ENCODE data around the gene CCNJL.
"Not testable (repeated sequence)": the region's sequence is repeated elsewhere in the genome, so short reads cannot be mapped to it uniquely, and the experiment has no call there.

Gene CCNJL

GRCh38 chr5:160260881-160261815 lies 51.2 kb downstream of the CCNJL start:
- DNase-seq (ENCODE audit: low read depth), result no peak

- no peak for DNase-seq (ENCODE audit: low read depth)
Measured at GRCh38 chr5:160260006-160260775, 52.2 kb downstream of the CCNJL start.

GRCh38 chr5:160259341-160259740 lies 53.0 kb downstream of the CCNJL start:
- no peak for DNase-seq (ENCODE audit: low read depth)

- no peak for DNase-seq (ENCODE audit: low read depth)
Measured at GRCh38 chr5:160254706-160255105, 57.7 kb downstream of the CCNJL start.

DNA sequence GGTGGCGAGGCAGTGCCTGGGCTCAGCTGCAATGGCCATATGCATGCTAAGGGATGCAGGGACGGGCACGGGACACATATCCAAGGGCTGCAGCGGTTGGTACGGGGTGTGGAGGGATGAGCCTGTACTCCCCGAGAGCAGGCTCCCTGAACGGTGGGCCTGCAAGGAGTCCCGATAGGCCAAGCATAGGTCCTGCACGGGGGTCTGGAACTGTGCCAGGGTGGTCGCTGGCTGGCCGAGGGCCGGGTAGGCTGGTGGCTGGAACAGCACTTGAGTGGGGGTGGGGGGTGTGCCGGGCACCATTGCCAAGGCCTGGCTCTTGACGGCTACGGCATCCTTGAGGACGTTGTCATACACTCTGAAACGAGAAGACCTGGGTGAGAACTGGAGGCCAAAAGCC lies 58.9 kb downstream of the CCNJL start:
- no peak for DNase-seq (ENCODE audit: low read depth)

GRCh38 chr5:160252916-160253315 lies 59.4 kb downstream of the CCNJL start:
- DNase-seq (ENCODE audit: low read depth), result no peak

- DNase-seq (ENCODE audit: low read depth), result no peak
Measured at GRCh38 chr5:160251406-160252155, 60.8 kb downstream of the CCNJL start.

DNA sequence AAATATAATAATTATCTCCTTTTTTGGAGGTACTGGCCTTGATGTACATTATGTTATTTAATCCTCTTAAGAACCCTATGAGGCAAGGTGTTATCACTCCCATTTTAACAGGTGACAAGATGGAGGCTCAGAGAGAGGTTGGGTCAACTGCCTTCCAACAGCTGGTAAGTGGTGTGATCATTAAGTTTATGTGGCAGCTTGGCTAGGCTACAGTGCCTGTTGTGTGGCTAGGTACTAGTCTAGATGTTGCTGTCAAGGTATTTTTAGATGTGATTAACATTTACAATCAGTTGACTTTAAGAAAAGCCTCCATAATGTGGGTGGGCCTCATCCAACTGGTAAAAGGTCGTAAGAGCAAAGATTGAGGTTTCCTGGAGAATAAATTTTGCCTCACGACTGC lies 61.5 kb downstream of the CCNJL start:
- no peak for DNase-seq (ENCODE audit: low read depth)

DNA sequence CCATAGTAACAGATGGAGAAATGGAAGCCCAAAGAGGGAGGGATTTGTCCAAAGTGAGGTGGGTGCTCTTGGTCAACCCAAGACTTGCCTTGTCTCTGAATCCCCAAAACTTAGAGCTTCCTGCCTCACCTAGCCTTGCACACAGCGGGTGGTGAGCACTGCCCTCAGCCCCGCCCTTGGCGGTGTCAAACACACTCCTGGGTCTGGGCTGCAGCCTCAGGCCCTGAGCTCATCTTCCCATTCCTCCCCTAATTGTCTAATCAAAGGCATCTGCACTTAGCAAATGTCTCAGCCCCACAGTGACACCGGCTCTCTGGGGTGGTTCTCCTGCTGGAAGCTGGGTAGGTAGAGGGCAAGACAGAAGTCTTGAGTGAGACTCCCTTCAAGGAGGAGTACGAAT lies 62.1 kb downstream of the CCNJL start:
- DNase-seq (ENCODE audit: low read depth), result no peak

- not testable (repeated sequence) for DNase-seq (ENCODE audit: low read depth)
Measured at GRCh38 chr5:160249570-160249969, 62.8 kb downstream of the CCNJL start.

DNA sequence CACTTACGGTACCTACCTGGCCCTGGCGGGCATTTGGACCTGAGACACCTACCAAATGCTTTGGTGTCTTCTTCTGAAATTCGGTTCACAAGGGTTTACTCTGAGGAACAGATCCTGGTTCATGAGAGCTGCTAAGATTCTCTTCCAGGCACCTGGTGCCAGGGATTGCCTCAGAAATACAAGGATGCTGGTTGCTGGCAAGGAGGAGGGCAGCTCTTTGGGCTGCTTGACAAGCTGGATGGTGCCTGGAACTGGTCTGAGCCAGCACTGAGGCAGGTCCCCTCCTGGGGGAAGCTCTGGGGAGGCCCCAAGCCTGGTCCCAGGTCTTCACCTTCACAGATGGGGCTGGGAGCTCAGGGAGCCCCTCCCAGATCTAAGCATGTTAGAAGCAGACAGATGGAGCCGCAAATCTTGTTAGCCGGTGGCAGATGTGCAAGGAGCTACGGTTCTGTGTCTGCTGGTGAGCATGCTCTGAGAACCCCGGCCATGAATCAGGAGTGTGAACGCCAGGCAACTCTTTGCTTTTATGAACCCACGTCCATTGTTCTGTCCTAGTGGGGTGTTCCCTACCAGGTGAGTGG lies 66.8 kb downstream of the CCNJL start:
- no peak for DNase-seq (ENCODE audit: low read depth)

GRCh38 chr5:160242145-160242544 lies 70.2 kb downstream of the CCNJL start:
- DNase-seq (ENCODE audit: low read depth), result no peak

DNA sequence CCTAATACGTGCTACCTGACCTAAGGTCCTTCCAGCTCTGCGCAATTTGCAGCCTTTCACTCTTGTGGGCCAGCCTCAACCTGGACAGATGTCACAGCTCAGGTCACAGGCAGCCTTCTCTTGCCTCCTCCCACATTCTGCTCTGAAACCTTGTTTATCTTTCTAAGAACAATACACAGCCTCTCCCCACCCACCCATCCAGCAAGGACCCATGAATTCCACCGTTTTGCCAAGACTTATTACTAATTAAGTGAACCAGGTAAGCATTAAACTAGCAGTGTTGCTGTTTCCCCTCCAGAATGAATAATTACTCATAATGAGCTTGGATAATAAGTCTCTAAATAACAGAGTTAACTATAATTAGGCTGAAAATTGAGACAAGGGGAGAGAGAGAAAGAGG lies 72.0 kb downstream of the CCNJL start:
- DNase-seq (ENCODE audit: low read depth), result no peak

- no peak for DNase-seq (ENCODE audit: low read depth)
Measured at GRCh38 chr5:160237571-160238093, 74.7 kb downstream of the CCNJL start.

DNA sequence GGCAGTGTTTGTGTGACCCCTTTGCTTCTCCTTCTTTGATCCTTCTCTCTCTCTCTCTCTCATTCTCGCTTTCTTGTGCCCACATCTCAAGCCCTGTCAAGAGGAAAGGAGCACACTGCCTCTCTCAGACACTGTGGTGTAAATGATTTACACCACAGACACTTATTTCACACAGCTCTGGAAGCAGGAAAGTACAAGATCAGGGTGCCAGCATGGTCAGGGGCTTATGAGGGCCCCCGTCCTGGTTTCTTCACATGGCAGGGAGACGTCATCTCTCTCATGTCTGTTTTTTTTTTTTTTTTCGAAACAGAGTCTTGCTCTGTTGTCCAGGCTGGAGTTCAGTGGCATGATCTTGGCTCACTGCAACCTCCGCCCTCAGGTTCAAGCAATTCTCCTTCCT lies 76.6 kb downstream of the CCNJL start:
- no peak for DNase-seq (ENCODE audit: low read depth)

DNA sequence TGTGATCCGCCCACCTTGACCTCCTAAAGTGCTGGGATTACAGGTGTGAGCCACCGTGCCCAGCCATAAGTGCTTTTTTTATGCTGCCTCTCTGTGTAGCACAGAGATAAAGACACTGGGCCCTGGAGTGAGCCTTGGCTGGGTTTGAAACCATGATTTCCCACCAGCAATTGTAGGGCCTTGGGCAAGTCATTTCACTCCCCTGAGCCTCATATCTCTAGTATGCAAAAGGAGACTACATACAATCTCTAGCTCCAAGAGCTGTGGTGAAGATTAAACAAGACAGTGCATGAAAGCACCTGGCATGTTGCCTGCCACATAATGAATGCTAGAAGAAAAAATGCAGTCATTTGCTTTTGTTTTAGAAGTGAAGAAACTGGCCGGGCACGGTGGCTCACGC lies 79.1 kb downstream of the CCNJL start:
- no peak for DNase-seq (ENCODE audit: low read depth)

- DNase-seq (ENCODE audit: low read depth), result no peak
Measured at GRCh38 chr5:160231783-160232342, 80.5 kb downstream of the CCNJL start.

DNA sequence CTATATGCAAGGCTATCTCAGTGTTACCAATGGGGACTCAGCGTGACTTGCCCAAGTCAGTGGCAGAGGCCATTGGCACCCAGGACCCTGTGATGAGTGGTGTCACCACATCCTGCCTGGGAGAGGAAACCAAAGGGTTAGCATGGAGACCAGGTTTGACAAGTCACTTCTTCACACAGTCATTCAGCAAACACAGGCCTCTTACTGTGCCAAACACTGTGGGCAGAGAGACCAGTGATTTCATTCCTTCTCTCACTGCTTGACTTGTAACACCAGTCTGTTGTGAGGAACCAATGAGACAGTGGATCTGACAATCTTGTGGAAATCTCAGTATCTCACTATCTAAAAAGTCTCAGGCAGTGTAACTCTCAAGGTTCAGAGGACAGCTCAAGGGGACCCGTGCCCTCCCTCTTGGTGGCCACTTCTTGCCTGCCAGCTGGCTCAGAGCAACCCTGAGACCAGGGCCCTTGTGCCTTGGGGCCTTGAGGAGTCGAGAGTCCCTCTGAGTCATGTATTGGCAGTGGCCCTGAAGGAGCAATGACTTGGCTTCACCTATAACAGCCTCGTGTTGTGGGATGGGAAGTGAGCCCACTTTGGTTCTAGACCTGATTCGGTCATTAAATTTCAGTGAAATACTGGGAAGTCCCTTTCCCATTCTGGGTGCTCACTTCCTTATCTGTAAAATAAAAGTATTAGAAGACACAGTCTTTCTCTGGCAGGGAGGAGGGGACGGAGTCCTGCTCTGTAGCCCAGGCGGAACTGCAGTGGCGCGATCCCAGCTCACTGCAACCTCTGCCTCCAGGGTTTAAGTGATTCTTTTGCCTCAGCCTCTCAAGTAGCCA lies 81.5 kb downstream of the CCNJL start:
- no peak for DNase-seq (ENCODE audit: low read depth)

DNA sequence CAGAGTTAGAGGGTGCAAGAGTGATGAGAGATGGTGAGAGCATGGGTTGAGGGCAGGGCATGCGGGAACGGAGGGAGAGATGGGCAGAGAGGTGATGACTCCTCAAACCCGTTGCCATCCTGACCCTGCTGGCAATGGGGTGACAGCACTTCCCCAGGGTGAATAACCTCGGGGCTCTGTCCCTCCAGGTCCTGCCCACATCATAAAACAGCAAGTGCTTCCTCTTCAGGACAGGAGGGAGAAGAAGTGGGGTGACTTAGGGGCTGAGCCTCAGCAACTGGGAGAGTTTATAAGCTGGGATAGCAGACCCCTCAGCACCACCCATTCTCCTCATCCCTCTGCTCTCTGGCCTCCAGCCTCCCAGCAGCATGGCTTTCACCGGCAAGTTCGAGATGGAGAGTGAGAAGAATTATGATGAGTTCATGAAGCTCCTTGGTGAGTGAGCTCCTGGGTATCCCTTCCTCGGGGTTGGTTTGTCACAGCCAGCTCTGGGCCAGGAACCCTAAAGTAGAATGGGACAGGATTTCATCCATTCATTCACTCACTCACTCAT lies 83.1 kb downstream of the CCNJL start, which contains the start of gene FABP6:
Gene FABP6 (plus strand): TSS at position 317 of the 553 bp plus-strand sequence. CDS start 52 bp downstream, at position 369.
- no peak for DNase-seq (ENCODE audit: low read depth)

DNA sequence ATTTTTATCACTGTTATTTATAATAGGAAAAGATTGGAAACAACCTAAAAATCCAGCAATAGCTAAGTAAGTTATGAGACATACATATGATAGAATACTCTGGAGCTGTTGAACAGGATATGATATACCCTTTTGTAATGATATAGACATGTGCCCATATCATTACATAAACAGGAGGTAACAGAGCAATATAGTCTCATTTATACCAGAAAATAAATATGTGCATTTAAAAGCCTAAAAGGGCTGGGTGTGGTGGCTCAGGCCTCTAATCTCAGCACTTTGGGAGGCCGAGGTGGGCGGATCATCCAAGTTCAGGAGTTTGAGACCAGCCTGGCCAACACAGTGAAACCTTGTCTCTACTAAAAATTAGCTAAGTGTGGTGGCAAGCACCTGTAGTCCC lies 85.4 kb downstream of the CCNJL start:
- DNase-seq (ENCODE audit: low read depth), result no peak

All from stimulated activated CD8-positive, alpha-beta memory T cell treated with anti-CD3 and anti-CD28 coated beads, Interleukin-15, amount 100 ng/mL, for 24 hours (primary cell).